Liver (tissue), 9 donors: ENCODE results near the gene SUGCT. TPM values are rescaled to one million over a fixed set of nuclear protein-coding genes. Genes with fewer than 3 reads are reported as not detected.
A peak's percentile ranks its signal among the peaks of the same experiment; 100 is the strongest.
"Not testable (repeated sequence)": the region's sequence is repeated elsewhere in the genome, so short reads cannot be mapped to it uniquely, and the experiment has no call there.

Source experiments
- DNase-seq: peaks from one replicate; pipeline ENCODE4 v3.0.0-alpha.2; 2017; ENCODE audit warnings: low spot score
- H3K27ac ChIP-seq, 2 donors: one replicate each; pipeline ENCODE4 v1.7.0; 2013; ENCODE audit warnings: inconsistent platforms in 2 of 2, low read length in 2 of 2, control low read depth in 1 of 2, low read depth in 1 of 2, mild to moderate bottlenecking in 1 of 2
- H3K27me3 ChIP-seq, 4 donors: one replicate each; pipeline versions ENCODE4 v1.6.1 to v1.7.0; 2013; ENCODE audit warnings: low read length in 3 of 4, inconsistent platforms in 1 of 4, mild to moderate bottlenecking in 1 of 4, moderate library complexity in 1 of 4; ENCODE audit not compliant: control insufficient read depth in 4 of 4, insufficient read depth in 4 of 4
- H3K36me3 ChIP-seq, 4 donors: one replicate each; pipeline versions ENCODE4 v1.6.1 to v1.7.0; 2013; ENCODE audit warnings: low read length in 3 of 4, mild to moderate bottlenecking in 3 of 4, low read depth in 1 of 4, moderate library complexity in 1 of 4; ENCODE audit not compliant: control insufficient read depth in 4 of 4, insufficient read depth in 3 of 4
- H3K4me1 ChIP-seq, 4 donors: one replicate each; pipeline versions ENCODE4 v1.6.1 to v1.7.0; 2013; ENCODE audit warnings: low read length in 3 of 4, mild to moderate bottlenecking in 3 of 4, moderate library complexity in 1 of 4; ENCODE audit not compliant: control insufficient read depth in 4 of 4, insufficient read depth in 4 of 4
- H3K4me3 ChIP-seq, 3 donors: one replicate each; pipeline versions ENCODE4 v1.6.1 to v1.7.0; 2013; ENCODE audit warnings: low read length in 3 of 3, control low read depth in 1 of 3, low read depth in 1 of 3, mild to moderate bottlenecking in 1 of 3
- H3K9ac ChIP-seq, 2 donors: one replicate each; pipeline ENCODE4 v1.7.0; 2013; ENCODE audit warnings: low read length in 2 of 2, mild to moderate bottlenecking in 2 of 2, moderate library complexity in 2 of 2, control low read depth in 1 of 2, low read depth in 1 of 2
- H3K9me3 ChIP-seq, 4 donors: one replicate each; pipeline versions ENCODE4 v1.6.1 to v1.7.0; 2013; ENCODE audit warnings: low read length in 3 of 4; ENCODE audit not compliant: control insufficient read depth in 4 of 4
- CTCF ChIP-seq: fragments of 150-350 bp; IDR thresholded peaks from 2 replicates; pipeline ENCODE4 v1.5.1; 2017; ENCODE audit warnings: improper control_type of control experiment, low read depth, low read length; ENCODE audit not compliant: missing input control
- EGR1 ChIP-seq, 2 donors: IDR thresholded peaks; 2 replicates each; pipeline ENCODE4 v1.6.1; 2016 to 2018; ENCODE audit warnings: antibody characterized with exemption in 2 of 2, low read depth in 2 of 2
- GABPA ChIP-seq, 2 donors: IDR thresholded peaks in 1 of 2; conservative IDR thresholded peaks in 1 of 2; 2 replicates each; pipeline ENCODE4 v1.6.1; 2016; ENCODE audit warnings: antibody characterized with exemption in 2 of 2, mild to moderate bottlenecking in 1 of 2, moderate library complexity in 1 of 2
- HNF4A ChIP-seq, 2 donors: conservative IDR thresholded peaks; 2 replicates each; pipeline ENCODE4 v1.6.1; 2016; ENCODE audit warnings: antibody characterized with exemption in 2 of 2, mild to moderate bottlenecking in 2 of 2
- HNF4G ChIP-seq: IDR thresholded peaks from 2 replicates; pipeline ENCODE4 v1.6.1; 2016; ENCODE audit warnings: antibody characterized with exemption
- JUND ChIP-seq, 2 donors: IDR thresholded peaks; 2 replicates each; pipeline ENCODE4 v1.6.1; 2016; ENCODE audit warnings: antibody characterized with exemption in 2 of 2
- MAX ChIP-seq: IDR thresholded peaks from 2 replicates; pipeline ENCODE4 v1.6.1; 2016; ENCODE audit warnings: antibody characterized with exemption
- NR2F2 ChIP-seq: IDR thresholded peaks from 2 replicates; pipeline ENCODE4 v1.6.1; 2016; ENCODE audit warnings: antibody characterized with exemption
- RAD21 ChIP-seq, 2 donors: IDR thresholded peaks; 2 replicates each; pipeline ENCODE4 v1.6.1; 2016; ENCODE audit warnings: antibody characterized with exemption in 2 of 2, mild to moderate bottlenecking in 2 of 2
- RXRA ChIP-seq, 2 donors: IDR thresholded peaks; 2 replicates each; pipeline ENCODE4 v1.6.1; 2017 to 2018; ENCODE audit warnings: antibody characterized with exemption in 2 of 2, mild to moderate bottlenecking in 1 of 2
- SP1 ChIP-seq: IDR thresholded peaks from 2 replicates; pipeline ENCODE4 v1.6.1; 2018; ENCODE audit warnings: antibody characterized with exemption, mild to moderate bottlenecking
- TAF1 ChIP-seq: conservative IDR thresholded peaks from 2 replicates; pipeline ENCODE4 v1.6.1; 2016; ENCODE audit warnings: antibody characterized with exemption, mild to moderate bottlenecking
- YY1 ChIP-seq: IDR thresholded peaks from 2 replicates; pipeline ENCODE4 v1.6.1; 2016; ENCODE audit warnings: antibody characterized with exemption, mild to moderate bottlenecking
- WGBS: extraction: QIAGEN DNeasy Blood & Tissue Kit; methylation state at CpG from one replicate; pipeline ENCODE4 v1.1.7; 2013; 5-methylcytosine and 5-hydroxymethylcytosine counted together
- polyA plus RNA-seq, 2 donors: library from polyadenylated mRNA; stranded (reverse) in 1 of 2; unstranded in 1 of 2; fragments of 200-250 nt in 1 of 2; fragments of >200 nt in 1 of 2; fragmentation: Nextera tagmentation in 1 of 2; extraction: Ambion mirVana in 1 of 2; gene quantifications; one replicate each; pipeline versions ENCODE4 v1.2.1 to v1.2.3, GENCODE V29; 2013 to 2015
- total RNA-seq, 2 donors: library from RNA; depleted of rRNA; stranded (reverse); fragments of >200 nt; gene quantifications; one replicate each; pipeline ENCODE4 v1.2.3, GENCODE V29; 2014
- TF ChIP-seq, protein P1 (sequence below): IDR thresholded peaks from 2 replicates; pipeline ENCODE4 v1.6.1; 2016; ENCODE audit warnings: antibody characterized with exemption, mild to moderate bottlenecking
- TF ChIP-seq, protein P2 (sequence below): IDR thresholded peaks from 2 replicates; pipeline ENCODE4 v1.6.1; 2016; ENCODE audit warnings: antibody characterized with exemption
- TF ChIP-seq, protein P3 (sequence below): IDR thresholded peaks from 2 replicates; pipeline ENCODE4 v1.6.1; 2016; ENCODE audit warnings: antibody characterized with exemption
- donor health status: healthy.
- donor health status: healthy.
- donor health status: healthy.
- donor health status: healthy.
- donor health status: healthy.

SUGCT gene
- total and polyA plus RNA-seq, 4 donors: 6.2 to 11.9 (median 9.9) TPM

DNA sequence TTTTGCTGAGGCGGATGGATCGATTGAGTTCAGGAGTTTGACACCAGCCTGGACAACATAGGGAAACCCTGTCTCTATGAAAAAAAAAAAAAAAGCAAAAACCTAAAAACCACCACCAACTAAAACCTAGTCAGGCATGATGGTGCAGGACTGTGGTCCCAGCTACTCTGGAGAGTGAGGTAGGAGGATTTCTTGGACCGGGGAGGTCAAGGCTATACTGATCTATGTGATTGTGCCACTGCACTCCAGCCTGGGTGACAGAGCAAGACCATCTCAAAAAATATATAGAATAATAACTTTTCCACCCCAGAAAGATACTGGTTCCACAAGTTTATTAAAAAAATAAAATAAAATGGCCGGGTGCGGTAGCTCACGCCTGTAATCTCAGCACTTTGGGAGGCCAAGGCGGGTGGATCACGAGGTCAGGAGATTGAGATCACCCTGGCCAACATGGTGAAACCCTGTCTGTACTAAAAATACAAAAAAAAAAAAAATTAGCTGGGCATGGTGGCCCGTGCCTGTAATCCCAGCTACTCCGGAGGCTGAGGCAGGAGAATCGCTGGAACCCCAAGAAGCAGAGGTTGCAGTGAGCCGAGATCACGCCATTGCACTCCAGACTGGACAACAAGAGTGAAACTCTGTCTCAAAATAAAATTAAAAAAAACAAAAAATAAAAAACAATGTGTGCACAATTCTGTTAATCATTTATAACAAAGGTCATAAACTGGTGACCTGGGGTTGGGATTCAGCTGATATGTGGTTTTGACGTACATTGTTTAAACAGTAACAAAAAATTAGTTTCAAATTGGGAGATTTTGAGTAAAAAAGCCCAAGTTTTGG is 12.5 kb upstream of the SUGCT start:
- DNase-seq, H3K36me3 ChIP-seq, H3K27me3 ChIP-seq, H3K9me3 ChIP-seq: not testable (repeated sequence)
- Histone ChIP-seq H3K9ac (peak overlapping the region in 1 of 2 donors; percentile 27), H3K27ac (peak overlapping the region; percentile 76 to 77), H3K4me3 (peak overlapping the region in 2 of 3 donors; percentile 19 to 41), H3K4me1 (peaks cover 0 to 24% (median 7%) of the 10 kb centered on the region in 4 donors)
- 40% methylated on average over 14 of the region's 14 CpGs for WGBS
- TF ChIP-seq SP1 (peak; percentile 40), YY1 (peak; percentile 95), JUND (IDR thresholded peaks at IDR 0.05) (peak in 1 of 2 donors; percentile 12), TAF1 (peak; percentile 36), RXRA (IDR thresholded peaks at IDR 0.05) (peak; percentile 64 to 72), NR2F2 (peak; percentile 68), HNF4A (conservative IDR thresholded peaks at IDR 0.05) (peak; percentile 23 to 41)
- TF ChIP-seq, protein P1, sequence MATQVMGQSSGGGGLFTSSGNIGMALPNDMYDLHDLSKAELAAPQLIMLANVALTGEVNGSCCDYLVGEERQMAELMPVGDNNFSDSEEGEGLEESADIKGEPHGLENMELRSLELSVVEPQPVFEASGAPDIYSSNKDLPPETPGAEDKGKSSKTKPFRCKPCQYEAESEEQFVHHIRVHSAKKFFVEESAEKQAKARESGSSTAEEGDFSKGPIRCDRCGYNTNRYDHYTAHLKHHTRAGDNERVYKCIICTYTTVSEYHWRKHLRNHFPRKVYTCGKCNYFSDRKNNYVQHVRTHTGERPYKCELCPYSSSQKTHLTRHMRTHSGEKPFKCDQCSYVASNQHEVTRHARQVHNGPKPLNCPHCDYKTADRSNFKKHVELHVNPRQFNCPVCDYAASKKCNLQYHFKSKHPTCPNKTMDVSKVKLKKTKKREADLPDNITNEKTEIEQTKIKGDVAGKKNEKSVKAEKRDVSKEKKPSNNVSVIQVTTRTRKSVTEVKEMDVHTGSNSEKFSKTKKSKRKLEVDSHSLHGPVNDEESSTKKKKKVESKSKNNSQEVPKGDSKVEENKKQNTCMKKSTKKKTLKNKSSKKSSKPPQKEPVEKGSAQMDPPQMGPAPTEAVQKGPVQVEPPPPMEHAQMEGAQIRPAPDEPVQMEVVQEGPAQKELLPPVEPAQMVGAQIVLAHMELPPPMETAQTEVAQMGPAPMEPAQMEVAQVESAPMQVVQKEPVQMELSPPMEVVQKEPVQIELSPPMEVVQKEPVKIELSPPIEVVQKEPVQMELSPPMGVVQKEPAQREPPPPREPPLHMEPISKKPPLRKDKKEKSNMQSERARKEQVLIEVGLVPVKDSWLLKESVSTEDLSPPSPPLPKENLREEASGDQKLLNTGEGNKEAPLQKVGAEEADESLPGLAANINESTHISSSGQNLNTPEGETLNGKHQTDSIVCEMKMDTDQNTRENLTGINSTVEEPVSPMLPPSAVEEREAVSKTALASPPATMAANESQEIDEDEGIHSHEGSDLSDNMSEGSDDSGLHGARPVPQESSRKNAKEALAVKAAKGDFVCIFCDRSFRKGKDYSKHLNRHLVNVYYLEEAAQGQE: peak; percentile 63

- Histone ChIP-seq H3K4me3 (peak overlapping the region in 2 of 3 donors; percentile 12 to 41), H3K9ac (no peak overlapping the region)
Observed at GRCh38 chr7:40122940-40123254, 11.9 kb upstream of the SUGCT start.

More at GRCh38 chr7:40122940-40123254, 11.9 kb upstream of the SUGCT start:
- H3K36me3 ChIP-seq: no peaks in the 10 kb centered on the region
- TF ChIP-seq RAD21 (IDR thresholded peaks at IDR 0.05) (no peak), NR2F2 (no peak), TAF1 (no peak), HNF4A (conservative IDR thresholded peaks at IDR 0.05) (no peak), RXRA (IDR thresholded peaks at IDR 0.05) (no peak), JUND (IDR thresholded peaks at IDR 0.05) (no peak), MAX (no peak), CTCF (no peak), EGR1 (IDR thresholded peaks at IDR 0.05; ENCODE audit: low read depth in 2 of 2) (no peak), HNF4G (no peak), GABPA (IDR thresholded peaks at IDR 0.05 in 1 of 2, conservative IDR thresholded peaks at IDR 0.05 in 1 of 2) (no peak)
- TF ChIP-seq, protein P2, sequence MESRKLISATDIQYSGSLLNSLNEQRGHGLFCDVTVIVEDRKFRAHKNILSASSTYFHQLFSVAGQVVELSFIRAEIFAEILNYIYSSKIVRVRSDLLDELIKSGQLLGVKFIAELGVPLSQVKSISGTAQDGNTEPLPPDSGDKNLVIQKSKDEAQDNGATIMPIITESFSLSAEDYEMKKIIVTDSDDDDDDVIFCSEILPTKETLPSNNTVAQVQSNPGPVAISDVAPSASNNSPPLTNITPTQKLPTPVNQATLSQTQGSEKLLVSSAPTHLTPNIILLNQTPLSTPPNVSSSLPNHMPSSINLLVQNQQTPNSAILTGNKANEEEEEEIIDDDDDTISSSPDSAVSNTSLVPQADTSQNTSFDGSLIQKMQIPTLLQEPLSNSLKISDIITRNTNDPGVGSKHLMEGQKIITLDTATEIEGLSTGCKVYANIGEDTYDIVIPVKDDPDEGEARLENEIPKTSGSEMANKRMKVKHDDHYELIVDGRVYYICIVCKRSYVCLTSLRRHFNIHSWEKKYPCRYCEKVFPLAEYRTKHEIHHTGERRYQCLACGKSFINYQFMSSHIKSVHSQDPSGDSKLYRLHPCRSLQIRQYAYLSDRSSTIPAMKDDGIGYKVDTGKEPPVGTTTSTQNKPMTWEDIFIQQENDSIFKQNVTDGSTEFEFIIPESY: no peak
- TF ChIP-seq, protein P3, sequence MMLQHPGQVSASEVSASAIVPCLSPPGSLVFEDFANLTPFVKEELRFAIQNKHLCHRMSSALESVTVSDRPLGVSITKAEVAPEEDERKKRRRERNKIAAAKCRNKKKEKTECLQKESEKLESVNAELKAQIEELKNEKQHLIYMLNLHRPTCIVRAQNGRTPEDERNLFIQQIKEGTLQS: no peak
- TF ChIP-seq, protein P1: no peak
- DNase-seq: no peak
- H3K4me1 ChIP-seq: peaks cover 0 to 24% (median 7%) of the 10 kb centered on the region in 4 donors
- H3K27me3 ChIP-seq: no peaks in the 10 kb centered on the region
- no peaks in the 10 kb centered on the region for H3K9me3 ChIP-seq
- WGBS: 53% methylated on average over 2 of the region's 2 CpGs
- peak overlapping the region; percentile 76 to 77 for H3K27ac ChIP-seq
